AG09309 (cell line): ENCODE results near the gene FEV.
"Not testable (repeated sequence)": the region's sequence is repeated elsewhere in the genome, so short reads cannot be mapped to it uniquely, and the experiment has no call there.

Experiments
- DNase-seq: peaks from one replicate; pipeline ENCODE4 v3.0.0-alpha.2; 2010; ENCODE audit warnings: low read depth
- H3K4me3 ChIP-seq: 2 replicates; pipeline ENCODE4 v1.5.1; 2011; ENCODE audit warnings: mild to moderate bottlenecking, low read depth, low read length, moderate library complexity; ENCODE audit not compliant: control insufficient read depth
- TF ChIP-seq, protein P1 (sequence below): IDR thresholded peaks from 2 replicates; pipeline ENCODE4 v1.5.1; 2011; ENCODE audit warnings: mild to moderate bottlenecking, low read depth, low read length, inconsistent platforms; ENCODE audit not compliant: insufficient read depth, control insufficient read depth; ENCODE audit errors: missing control alignments

Gene FEV

DNA sequence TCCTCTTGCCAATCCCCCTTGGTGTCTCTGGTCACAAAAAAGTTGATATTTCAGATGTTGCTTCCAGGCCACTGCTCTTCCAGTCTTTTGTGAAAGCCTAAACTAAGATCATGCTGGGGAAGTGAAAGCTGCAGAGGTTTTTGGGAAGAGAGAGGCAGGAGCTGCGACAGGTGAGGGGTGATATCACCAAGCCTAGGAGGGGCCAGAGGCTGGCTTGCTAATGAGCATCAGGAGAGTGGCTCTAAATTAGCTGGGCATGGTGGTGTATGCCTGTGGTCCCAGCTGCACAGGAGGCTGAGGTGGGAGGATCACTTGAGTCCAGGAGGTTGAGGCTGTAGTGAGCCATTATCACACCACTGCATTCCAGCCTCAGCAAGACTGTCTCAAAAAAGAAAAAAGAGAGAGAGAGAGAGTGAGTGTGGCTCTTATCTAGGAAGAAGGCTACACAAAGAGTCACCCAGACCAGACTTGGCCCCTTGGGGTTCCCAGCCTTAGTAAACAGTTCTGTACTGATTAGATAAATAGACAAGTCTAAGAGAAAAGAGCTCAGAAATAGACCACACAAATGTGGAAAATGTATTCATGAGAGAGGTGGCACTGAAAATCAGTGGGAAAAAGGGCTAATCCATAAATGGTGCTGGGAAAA is 40.1 kb downstream of the FEV start:
- TF ChIP-seq, protein P1, sequence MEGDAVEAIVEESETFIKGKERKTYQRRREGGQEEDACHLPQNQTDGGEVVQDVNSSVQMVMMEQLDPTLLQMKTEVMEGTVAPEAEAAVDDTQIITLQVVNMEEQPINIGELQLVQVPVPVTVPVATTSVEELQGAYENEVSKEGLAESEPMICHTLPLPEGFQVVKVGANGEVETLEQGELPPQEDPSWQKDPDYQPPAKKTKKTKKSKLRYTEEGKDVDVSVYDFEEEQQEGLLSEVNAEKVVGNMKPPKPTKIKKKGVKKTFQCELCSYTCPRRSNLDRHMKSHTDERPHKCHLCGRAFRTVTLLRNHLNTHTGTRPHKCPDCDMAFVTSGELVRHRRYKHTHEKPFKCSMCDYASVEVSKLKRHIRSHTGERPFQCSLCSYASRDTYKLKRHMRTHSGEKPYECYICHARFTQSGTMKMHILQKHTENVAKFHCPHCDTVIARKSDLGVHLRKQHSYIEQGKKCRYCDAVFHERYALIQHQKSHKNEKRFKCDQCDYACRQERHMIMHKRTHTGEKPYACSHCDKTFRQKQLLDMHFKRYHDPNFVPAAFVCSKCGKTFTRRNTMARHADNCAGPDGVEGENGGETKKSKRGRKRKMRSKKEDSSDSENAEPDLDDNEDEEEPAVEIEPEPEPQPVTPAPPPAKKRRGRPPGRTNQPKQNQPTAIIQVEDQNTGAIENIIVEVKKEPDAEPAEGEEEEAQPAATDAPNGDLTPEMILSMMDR: no peak
- no peak overlapping the region for H3K4me3 ChIP-seq
- no peak for DNase-seq

DNA sequence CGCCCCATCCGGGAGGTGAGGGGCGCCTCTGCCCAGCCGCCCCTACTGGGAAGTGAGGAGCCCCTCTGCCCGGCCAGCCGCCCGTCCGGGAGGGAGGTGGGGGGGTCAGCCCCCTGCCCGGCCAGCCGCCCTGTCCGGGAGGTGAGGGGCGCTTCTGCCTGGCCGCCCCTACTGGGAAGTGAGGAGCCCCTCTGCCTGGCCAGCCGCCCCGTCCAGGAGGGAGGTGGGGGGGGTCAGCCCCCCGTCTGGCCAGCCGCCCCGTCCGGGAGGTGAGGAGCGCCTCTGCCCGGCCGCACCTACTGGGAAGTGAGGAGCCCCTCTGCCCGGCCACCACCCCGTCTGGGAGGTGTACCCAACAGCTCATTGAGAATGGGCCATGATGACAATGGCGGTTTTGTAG is 53.2 kb downstream of the FEV start:
- not testable (repeated sequence) for H3K4me3 ChIP-seq

More for the DNA sequence above, 53.2 kb downstream of the FEV start:
- not testable (repeated sequence) for DNase-seq
